Tibial artery (tissue), 4 donors: ENCODE results near the gene HLA-C.
"Not testable (repeated sequence)": the region's sequence is repeated elsewhere in the genome, so short reads cannot be mapped to it uniquely, and the experiment has no call there.

ENCODE experiments used
- DNase-seq, 2 donors: peaks; one replicate each; pipeline ENCODE4 v3.0.0-alpha.2; 2019
- H3K27ac ChIP-seq, 2 donors: fragments of 200-600 bp; sonication (generic) in 1 of 2; 1 replicate in 1 of 2; 2 replicates in 1 of 2; pipeline ENCODE4 v1.5.1; 2018 to 2019; ENCODE audit warnings: mild to moderate bottlenecking in 1 of 2
- H3K27me3 ChIP-seq, 2 donors: fragments of 200-600 bp; sonication (generic) in 1 of 2; one replicate each; pipeline versions ENCODE4 v1.5.1 to v1.6.0; 2016 to 2019
- H3K36me3 ChIP-seq, 3 donors: fragments of 200-600 bp; sonication (generic) in 2 of 3; one replicate each; pipeline ENCODE4 v1.5.1; 2016 to 2019; ENCODE audit warnings: mild to moderate bottlenecking in 2 of 3
- H3K4me1 ChIP-seq, 4 donors: fragments of 200-600 bp; sonication (generic) in 2 of 4; 1 replicate in 3 of 4; 2 replicates in 1 of 4; pipeline ENCODE4 v1.5.1; 2016 to 2019
- H3K4me3 ChIP-seq, 2 donors: fragments of 200-600 bp; sonication (generic) in 1 of 2; 1 replicate in 1 of 2; 2 replicates in 1 of 2; pipeline ENCODE4 v1.5.1; 2018 to 2019; ENCODE audit warnings: mild to moderate bottlenecking in 2 of 2
- H3K9me3 ChIP-seq, 3 donors: fragments of 200-600 bp; sonication (generic) in 1 of 3; one replicate each; pipeline ENCODE4 v1.5.1; 2016 to 2019
- intact Hi-C: fragments of 100-400 bp; cut with DNase I; formaldehyde crosslinking; loops from one replicate; pipeline ENCODE4 v1.15.0; 2023; ENCODE audit warnings: low total_unique reads
- TF ChIP-seq, protein P1 (sequence below), 2 experiments: fragments of 200-600 bp in 1 of 2; fragments of 450-650 bp in 1 of 2; IDR thresholded peaks; one replicate each; pipeline ENCODE4 v1.5.1; 2017 to 2019; ENCODE audit warnings: antibody characterized with exemption in 2 of 2, mild to moderate bottlenecking in 1 of 2, moderate library complexity in 1 of 2

HLA-C gene

DNA sequence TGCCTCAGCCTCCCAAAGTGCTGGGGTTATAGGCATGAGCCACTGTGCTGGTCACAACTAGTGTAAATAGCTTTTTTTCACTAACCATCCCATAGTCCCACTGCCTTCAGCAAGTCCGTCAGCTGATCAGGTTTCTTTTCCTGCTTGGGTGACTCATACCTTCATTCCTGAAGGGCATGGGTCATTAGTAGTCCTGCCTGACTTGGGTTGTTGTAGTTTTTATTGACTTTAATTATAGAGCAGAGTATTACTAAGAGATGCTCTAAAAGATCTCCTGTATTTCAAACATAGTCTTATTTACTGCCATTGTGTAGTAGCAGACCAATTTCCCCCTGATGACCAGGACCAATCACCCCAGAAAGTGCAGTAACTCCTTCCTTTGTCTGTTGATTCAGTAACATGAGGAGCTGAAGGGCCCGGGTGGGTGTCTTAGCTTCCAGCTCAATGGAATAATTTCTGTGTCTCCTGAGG lies 25.8 kb downstream of the HLA-C start:
- H3K27ac ChIP-seq: no peak overlapping the region
- peaks cover 0 to 17% (median 12%) of the 10 kb centered on the region in 3 donors for H3K9me3 ChIP-seq
- H3K4me1 ChIP-seq: no peaks in the 10 kb centered on the region
- no peaks in the 10 kb centered on the region for H3K36me3 ChIP-seq
- TF ChIP-seq, protein P1, sequence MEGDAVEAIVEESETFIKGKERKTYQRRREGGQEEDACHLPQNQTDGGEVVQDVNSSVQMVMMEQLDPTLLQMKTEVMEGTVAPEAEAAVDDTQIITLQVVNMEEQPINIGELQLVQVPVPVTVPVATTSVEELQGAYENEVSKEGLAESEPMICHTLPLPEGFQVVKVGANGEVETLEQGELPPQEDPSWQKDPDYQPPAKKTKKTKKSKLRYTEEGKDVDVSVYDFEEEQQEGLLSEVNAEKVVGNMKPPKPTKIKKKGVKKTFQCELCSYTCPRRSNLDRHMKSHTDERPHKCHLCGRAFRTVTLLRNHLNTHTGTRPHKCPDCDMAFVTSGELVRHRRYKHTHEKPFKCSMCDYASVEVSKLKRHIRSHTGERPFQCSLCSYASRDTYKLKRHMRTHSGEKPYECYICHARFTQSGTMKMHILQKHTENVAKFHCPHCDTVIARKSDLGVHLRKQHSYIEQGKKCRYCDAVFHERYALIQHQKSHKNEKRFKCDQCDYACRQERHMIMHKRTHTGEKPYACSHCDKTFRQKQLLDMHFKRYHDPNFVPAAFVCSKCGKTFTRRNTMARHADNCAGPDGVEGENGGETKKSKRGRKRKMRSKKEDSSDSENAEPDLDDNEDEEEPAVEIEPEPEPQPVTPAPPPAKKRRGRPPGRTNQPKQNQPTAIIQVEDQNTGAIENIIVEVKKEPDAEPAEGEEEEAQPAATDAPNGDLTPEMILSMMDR (IDR thresholded peaks at IDR 0.05): no peak
- no peak for DNase-seq
- intact Hi-C loops: no loop called here
- H3K4me3 ChIP-seq: no peak overlapping the region
- no peaks in the 10 kb centered on the region for H3K27me3 ChIP-seq

DNA sequence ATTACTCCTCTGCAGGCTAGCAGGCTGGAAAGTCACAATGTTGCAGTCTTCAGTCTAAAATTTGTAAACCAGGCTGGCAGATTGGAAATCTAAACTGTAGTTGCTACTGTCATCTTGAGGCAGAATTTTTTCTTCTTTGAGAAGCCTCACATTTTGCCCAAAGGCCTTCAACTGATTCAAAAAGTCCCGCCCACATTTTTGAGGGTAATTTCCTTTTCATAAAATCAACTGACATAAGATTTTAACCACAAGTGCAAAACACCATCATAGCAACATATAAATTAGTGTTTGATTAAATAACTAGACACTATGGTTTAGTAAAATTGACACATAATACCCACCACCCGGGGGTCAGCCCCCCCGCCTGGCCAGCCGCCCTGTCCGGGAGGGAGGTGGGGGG lies 28.4 kb downstream of the HLA-C start:
- no peaks in the 10 kb centered on the region for H3K27me3 ChIP-seq
- TF ChIP-seq, protein P1 (IDR thresholded peaks at IDR 0.05): no peak
- peaks cover 0 to 13% (median 12%) of the 10 kb centered on the region in 3 donors for H3K9me3 ChIP-seq
- intact Hi-C loops: no loop called here
- H3K4me1 ChIP-seq: no peaks in the 10 kb centered on the region
- no peaks in the 10 kb centered on the region for H3K36me3 ChIP-seq
- no peak overlapping the region for H3K27ac ChIP-seq
- DNase-seq: no peak
- H3K4me3 ChIP-seq: no peak overlapping the region

DNA sequence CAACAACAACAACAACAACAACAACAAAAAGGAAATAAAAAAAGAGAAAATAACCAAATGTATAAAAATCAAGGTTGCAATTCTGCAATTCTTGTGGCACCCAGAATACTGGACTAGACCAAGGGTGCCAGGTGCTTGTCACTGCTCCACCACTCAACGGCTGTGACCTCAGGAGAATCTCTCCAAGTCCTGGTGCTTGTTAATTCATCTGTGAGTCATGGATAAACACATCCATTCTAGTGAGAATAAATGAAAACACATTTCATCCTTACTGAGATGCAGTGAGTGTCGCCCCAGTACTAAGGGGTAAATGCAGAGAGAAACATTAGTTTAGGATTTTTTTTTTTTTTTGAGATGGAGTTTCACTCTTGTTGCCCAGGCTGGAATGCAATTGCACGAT lies 32.0 kb downstream of the HLA-C start:
- DNase-seq: no peak
- no peaks in the 10 kb centered on the region for H3K4me1 ChIP-seq
- intact Hi-C loops: no loop called here
- no peaks in the 10 kb centered on the region for H3K36me3 ChIP-seq
- peaks cover 0 to 3% of the 10 kb centered on the region in 2 donors for H3K27me3 ChIP-seq
- no peak overlapping the region for H3K27ac ChIP-seq
- H3K4me3 ChIP-seq: no peak overlapping the region
- TF ChIP-seq, protein P1 (IDR thresholded peaks at IDR 0.05): no peak
- no peaks in the 10 kb centered on the region for H3K9me3 ChIP-seq

DNA sequence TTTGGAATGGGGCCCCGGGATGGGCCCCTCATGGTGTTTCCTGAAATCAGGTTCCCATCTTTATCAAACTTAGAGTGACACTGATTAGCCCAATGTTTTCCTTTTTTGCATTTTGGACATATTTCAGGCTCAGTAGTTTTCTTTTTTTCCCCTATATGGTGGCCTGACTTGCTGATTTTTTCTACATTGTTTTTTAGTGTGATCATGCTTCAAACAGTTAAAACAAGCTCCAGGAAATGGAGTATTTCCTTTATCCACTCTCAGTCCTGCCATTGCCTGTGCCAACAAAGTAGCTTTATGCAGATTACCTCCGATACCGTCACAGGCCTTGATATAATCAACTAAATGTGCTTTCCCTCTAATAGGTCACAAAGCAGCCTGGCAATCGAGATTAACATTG lies 37.8 kb downstream of the HLA-C start:
- DNase-seq, intact Hi-C loops, H3K27ac ChIP-seq, H3K27me3 ChIP-seq, H3K4me3 ChIP-seq, H3K4me1 ChIP-seq, H3K36me3 ChIP-seq, H3K9me3 ChIP-seq: not testable (repeated sequence)

DNA sequence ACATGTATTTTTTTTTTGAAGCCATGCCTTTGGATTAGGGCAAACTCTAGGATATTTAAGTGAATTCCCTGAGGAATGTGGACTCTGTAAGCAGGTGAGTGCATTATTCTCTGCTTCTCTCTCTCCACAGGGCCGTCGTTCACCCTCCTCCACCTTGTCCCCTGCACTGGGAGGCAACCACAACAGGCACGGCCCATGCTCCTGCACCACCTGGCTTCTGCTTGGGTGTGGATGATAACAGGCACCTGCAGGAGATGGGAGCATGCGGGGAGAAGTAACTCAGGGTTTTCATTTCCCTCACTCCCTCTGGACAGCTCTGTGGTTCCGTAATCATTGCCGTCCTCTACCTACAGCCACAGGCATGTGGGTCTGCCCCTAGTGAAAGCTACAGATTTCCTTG lies 43.4 kb downstream of the HLA-C start:
- H3K9me3 ChIP-seq: no peaks in the 10 kb centered on the region
- H3K27me3 ChIP-seq: peaks cover 0 to 11% of the 10 kb centered on the region in 2 donors
- H3K27ac ChIP-seq: no peak overlapping the region
- intact Hi-C loops: no loop called here
- no peaks in the 10 kb centered on the region for H3K4me1 ChIP-seq
- H3K36me3 ChIP-seq: no peaks in the 10 kb centered on the region
- DNase-seq: no peak
- H3K4me3 ChIP-seq: no peak overlapping the region
- TF ChIP-seq, protein P1 (IDR thresholded peaks at IDR 0.05): no peak

DNA sequence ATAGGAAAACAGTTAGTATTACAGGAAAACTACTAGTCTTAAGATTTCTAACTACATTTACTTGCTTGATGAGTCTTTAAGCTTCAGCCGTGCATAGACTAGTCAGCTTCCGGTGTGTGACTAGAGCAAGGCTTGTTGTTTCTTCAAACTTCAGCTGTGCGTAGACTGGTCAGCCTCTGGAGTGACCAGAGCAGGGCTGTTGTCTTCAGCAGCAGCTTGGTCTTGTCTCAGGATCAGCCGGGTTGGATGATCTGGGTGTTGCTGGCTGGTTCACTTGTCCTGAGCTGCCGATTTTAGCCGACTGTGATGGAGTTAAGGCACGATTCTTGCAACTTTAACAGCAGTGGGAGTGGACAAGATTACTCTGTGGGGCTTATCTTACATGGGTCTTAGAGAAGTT lies 44.7 kb downstream of the HLA-C start:
- Histone ChIP-seq H3K4me1 (no peaks in the 10 kb centered on the region), H3K4me3 (no peak overlapping the region), H3K27me3 (peaks cover 0 to 11% of the 10 kb centered on the region in 2 donors), H3K27ac (no peak overlapping the region), H3K36me3 (no peaks in the 10 kb centered on the region), H3K9me3 (no peaks in the 10 kb centered on the region)
- intact Hi-C loops: no loop called here
- no peak for DNase-seq
- TF ChIP-seq, protein P1 (IDR thresholded peaks at IDR 0.05): no peak
